ENCODE data around the gene TANGO6.

The TANGO6 gene

GRCh38 chr16:69064124-69064763 lies 220.9 kb downstream of the TANGO6 start:
- no peak for DNase-seq

GRCh38 chr16:69064764-69065313 lies 221.5 kb downstream of the TANGO6 start:
- no peak for DNase-seq

GRCh38 chr16:69069504-69069903 lies 226.2 kb downstream of the TANGO6 start:
- no peak for DNase-seq

GRCh38 chr16:69071036-69071435 lies 227.7 kb downstream of the TANGO6 start:
- no peak for DNase-seq

- no peak for DNase-seq
These were observed 229.3 kb downstream of the TANGO6 start for GRCh38 chr16:69072640-69072974.

- DNase-seq = peak; percentile 81
These were observed 229.9 kb downstream of the TANGO6 start for GRCh38 chr16:69073181-69073702.

- DNase-seq = no peak
These were observed 233.9 kb downstream of the TANGO6 start for GRCh38 chr16:69077251-69077650.

GRCh38 chr16:69078073-69078472 lies 234.7 kb downstream of the TANGO6 start:
- no peak for DNase-seq

- DNase-seq = no peak
These were observed 236.4 kb downstream of the TANGO6 start for GRCh38 chr16:69079697-69080096.

- DNase-seq = no peak
These were observed 240.1 kb downstream of the TANGO6 start for GRCh38 chr16:69083306-69083941.

GRCh38 chr16:69084289-69084688 lies 241.0 kb downstream of the TANGO6 start:
- peak; percentile 58 for DNase-seq

GRCh38 chr16:69085032-69085695 lies 241.8 kb downstream of the TANGO6 start:
- DNase-seq = no peak

GRCh38 chr16:69087161-69087581 lies 243.8 kb downstream of the TANGO6 start:
- no peak for DNase-seq

GRCh38 chr16:69088684-69089083 lies 245.4 kb downstream of the TANGO6 start:
- DNase-seq = no peak

GRCh38 chr16:69089091-69089910 lies 246.0 kb downstream of the TANGO6 start:
- peak; percentile 38 for DNase-seq

GRCh38 chr16:69093974-69094373 lies 250.6 kb downstream of the TANGO6 start:
- no peak for DNase-seq

- no peak for DNase-seq
These were observed 251.2 kb downstream of the TANGO6 start for GRCh38 chr16:69094501-69094900.

GRCh38 chr16:69095193-69095592 lies 251.9 kb downstream of the TANGO6 start:
- no peak for DNase-seq

- no peak for DNase-seq
These were observed 256.9 kb downstream of the TANGO6 start for GRCh38 chr16:69100071-69100691.

- peak; percentile 61 for DNase-seq
These were observed 262.4 kb downstream of the TANGO6 start, which contains the start of gene HAS3 for GRCh38 chr16:69105501-69106361. Gene HAS3, plus strand, starts transcription at chr16:69105653. Its CDS starts 3,743 bp downstream, at chr16:69109396.
